ENCODE measurements around the gene ZNF576.

GRCh38 chr19:43616954-43617353, 20.6 kb downstream of the ZNF576 start:
- TF ChIP-seq CTCF (IDR thresholded peaks at IDR 0.05) (no peak), EP300 (IDR thresholded peaks at IDR 0.05) (no peak)

All from tibial nerve (tissue), 4 donors.